ENCODE data around the gene CD300H. TPM values are rescaled to one million over a fixed set of nuclear protein-coding genes. Genes with fewer than 3 reads are reported as not detected.

CD300H gene
- total RNA-seq, 1 donor from 2014 or later, result not detected

DNA sequence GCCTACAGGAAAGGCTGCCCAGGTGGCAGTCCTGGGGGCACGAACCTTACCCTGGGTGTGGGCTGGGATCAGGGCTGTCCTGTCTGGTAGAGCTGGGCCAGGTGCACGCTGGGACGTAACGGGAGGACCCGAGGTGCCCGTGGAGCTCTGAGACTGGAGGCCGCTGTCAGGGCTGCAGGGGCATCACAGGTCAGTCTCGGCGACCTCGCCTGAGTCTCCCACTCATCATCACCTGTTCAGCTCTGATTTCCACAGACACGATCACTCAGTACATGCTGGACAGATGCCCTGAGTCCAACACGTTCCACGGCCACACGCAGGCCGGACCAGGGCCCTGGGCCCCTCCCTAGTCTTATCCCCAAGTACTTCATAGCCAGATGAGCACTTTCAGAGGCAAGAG lies 16.7 kb downstream of the CD300H start:
- no peak for DNase-seq (ENCODE audit: low read depth in 2 of 2)

DNA sequence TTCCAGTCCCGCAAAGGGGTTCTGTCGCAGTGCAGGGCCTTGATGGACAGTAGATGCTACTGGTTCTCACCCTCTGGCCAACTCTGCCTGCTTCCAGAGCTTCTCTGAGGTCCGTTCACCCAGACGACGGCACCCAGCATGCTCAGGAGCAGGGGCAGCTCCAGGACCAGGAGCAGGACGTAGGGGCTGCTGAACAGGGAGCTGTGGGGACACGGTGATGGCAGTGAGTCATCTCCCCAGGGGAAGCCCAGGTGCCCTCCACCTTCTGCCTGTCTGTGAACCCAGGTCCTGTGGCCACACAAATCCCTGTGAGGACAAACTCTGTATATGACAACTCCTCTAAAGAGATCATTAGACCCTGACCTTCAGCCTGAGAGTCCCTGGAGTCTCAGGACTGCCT lies 18.0 kb downstream of the CD300H start:
- no peak for DNase-seq (ENCODE audit: low read depth in 2 of 2)

DNA sequence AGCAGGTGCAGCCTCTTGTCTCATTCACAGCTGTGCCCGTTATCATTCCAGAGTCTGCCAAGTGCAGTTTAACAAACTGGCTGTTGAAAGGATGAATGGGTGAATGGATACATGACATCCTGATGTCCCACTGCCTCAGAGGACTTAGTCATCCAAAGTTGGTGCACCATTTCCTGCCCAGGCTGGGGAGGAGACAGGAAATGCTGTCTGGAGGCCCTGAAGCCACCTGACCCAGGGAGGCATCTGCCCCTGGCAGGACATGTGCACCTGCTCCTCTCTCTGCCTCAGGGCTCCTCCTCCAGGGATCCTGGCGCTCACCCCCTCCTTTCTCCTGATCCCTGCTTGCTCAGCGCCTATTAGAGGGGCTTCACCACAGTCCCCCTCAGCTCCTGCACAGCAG lies 19.6 kb downstream of the CD300H start:
- DNase-seq (ENCODE audit: low read depth in 2 of 2), result no peak

DNA sequence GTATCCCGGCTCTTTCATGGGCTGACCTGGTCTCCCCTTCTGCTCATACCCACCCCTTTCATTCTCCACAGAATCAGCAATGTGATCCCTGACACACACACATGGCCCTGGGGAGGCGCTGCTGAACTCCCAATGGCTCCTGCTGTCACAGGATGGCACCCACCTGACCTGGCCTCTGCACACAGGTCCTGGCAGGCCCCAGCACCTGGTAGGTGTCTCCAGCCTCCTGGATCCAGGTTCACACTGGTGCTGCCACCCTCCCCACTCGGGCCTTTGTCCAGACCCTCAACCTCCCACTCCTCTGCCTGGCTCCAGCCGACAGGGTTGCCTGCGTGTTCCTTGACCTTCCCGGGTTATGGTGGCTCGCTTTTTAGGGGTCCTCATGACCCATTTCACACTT lies 20.0 kb downstream of the CD300H start:
- DNase-seq (ENCODE audit: low read depth in 2 of 2), result no peak

DNA sequence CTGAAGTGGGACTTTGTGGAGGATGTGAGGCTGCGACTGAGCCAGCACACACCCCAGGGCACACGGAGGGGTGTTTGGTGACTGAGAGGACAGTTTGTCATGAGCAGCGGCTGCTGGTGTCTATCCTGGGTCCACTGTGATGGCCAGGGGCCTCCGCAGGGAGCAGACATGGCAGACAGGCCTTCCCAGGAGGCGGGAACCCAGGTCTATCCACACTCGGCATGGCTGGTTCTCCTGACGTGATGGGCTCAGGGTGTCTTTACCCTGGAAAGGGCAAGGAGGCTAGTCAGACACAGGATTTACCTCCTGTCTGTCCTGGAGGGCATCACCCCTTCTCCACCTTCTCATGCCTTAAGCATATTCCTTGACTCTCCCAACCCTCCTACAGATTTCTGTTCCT lies 20.7 kb downstream of the CD300H start:
- no peak for DNase-seq (ENCODE audit: low read depth in 2 of 2)

DNA sequence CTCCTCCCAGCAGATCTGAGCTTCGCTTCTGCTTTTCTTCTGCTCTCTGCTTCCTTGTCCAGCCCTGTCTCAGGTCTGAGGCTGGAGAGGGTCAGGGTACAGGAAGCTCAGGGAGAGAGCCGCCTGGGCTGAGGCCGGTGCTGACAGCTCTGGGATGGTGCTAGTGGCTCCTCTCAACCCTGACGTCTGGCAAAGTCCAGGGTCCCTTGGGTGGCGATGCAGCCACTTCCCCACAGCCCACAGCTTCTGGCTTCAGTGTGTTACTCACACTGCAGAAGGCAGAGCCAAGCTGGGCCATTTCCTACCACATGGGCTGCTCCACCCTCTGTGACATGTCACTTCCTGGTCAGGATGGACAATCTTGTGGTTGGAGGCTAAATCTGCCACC lies 21.5 kb downstream of the CD300H start, which contains the start of gene CD300C:
TSS of gene CD300C (minus strand) at position 273 of the 388 bp plus-strand sequence. CDS start 333 bp downstream, outside the sequence.
- DNase-seq (ENCODE audit: low read depth in 2 of 2), result no peak

DNA sequence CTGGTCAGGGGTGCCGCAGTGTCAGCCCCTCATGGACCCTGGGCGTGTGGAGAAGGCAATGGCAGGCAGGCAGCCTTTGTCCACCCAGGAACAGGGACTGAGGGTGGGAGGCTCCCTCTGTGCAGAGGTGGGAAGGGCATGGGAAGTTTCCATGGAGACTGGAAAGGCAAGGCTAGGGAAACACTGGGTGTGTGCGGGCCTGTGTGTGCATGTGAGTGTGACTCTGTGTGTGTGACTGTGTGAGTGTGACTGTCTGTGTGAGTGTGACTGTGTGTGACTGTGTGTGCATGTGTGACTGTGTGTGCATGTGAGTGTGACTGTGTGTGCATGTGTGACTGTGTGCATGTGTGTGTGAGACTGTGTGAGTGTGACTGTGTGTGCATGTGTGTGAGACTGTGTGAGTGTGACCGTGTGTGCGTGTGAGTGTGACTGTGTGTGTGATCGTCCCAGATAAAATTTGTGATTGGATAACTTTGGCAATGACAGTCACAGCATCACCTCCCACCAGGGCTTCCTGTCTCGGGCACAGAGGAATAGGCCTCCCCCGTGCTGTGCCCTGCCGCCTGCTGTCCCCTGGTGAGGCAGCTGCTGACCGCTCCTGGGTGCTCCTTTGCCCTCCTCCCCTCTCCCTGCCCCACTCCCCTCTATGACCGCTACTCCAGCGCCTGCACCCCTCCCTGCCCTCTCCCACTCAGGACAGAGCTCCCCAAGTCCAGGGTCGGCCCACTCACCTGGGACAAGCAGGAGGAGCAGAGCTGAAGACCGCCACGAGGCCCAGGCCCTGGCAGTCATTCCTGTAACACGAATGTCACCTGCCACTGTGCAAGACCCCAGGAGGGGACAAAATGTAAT lies 22.1 kb downstream of the CD300H start:
- no peak for DNase-seq (ENCODE audit: low read depth in 2 of 2)

DNA sequence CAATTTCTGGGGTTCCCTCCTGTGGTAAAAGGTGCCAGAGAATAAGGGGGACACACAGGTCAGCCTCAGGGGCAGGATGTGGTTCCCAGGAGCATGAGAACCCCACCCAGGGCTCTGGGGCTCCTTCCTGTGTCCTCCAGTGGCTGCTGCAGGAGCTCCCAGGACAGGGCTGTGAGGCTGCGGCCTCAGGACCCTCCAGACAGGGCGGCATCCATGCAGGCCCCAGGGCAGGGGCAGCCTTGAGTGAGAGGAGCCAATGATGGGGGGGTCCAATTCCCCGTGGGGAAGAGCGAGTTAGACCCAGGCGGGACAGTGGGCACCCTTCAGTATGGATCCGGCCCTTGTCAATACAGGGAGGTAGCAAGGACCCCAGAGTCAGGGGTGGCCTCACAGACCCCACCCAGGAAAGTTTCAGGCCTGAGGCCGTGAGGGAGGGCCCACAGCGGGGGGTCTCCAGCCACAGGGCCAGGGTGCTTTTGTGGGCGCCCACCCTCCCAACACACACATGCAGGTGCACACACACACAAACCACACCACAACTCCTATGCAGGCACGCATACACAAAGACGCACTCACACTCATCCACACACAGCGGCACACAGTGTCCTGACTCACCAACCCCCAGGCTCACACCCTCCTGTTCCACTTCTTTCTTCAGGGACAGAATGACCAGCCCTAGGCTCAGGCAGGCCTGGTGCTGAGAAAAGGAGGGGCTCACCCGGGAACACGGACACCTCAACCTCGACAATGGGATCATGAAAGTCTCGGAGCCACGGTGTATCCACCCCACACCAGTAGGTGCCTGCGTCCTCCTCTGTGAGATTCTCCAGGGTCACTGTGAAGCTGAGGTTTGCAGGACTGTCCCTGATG lies 23.2 kb downstream of the CD300H start:
- DNase-seq (ENCODE audit: low read depth in 2 of 2), result no peak

DNA sequence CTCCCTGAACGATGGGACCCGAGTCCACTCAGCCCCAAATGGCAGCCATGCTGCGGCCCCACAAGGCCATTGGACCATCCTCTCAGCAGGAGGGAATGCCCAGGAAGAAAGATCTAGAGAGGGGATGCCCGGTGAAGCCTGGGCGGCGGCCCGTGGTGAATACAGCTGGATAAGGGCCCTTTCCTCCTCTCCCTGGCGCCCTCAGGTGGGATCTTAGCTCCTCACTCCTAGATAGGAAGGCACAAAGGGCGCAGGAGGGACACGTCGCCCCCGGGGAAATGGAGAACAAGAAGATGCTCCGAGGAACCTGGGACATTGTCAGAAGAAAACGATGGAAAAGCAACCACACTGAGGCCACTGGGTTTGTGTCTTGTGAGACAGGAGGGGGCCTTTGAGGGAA lies 23.9 kb downstream of the CD300H start:
- DNase-seq (ENCODE audit: low read depth in 2 of 2), result no peak

DNA sequence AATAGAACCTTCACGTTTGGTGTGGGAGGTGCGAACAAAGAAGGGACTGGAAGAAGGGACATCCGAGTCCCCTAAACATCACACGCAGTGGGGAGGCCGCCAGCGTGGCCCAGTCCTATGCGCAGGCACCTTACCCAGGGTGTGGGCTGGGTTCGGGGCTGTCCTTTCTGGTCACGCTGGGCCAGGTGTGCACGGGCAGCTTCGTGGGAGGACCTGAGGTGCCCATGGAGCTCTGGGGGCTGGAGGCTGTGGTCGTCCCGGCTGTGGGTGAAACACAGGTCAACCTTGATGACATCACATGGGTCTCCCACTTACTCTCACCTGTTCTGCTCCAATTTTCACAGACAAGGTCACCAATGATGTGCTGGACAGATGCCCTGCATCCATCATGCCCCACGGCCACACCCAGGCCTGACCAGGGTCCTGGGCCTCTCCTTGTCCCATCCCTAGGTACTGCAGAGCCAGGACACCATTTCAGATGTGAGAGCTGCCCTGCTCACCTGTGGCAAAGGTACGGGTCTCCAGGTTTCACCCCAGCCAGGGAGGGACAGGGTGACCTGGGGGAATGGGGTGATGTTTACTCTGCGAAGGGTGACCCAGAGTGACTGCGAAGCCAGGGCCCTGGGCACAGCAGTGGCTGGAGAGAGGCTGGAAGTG lies 24.5 kb downstream of the CD300H start:
- DNase-seq (ENCODE audit: low read depth in 2 of 2), result no peak

DNA sequence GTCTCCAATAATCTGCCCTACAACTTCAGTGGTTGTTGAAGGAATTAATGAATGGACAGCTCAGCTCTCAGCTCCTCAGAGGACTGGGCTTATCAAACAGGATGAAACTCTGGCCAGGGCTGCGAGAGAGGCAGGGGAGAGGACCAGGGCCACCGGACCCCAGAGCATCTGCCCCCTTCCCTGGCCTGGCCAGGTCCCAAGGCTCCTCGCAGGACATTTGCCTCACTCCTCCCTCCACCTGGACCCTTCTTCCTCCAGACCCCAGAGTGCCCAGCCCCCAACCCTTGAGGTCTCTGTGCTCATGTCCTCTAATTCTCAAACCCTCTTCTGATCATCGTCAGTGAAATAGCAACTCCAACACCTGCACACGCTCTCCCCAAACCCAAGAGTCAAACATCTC lies 25.1 kb downstream of the CD300H start:
- DNase-seq (ENCODE audit: low read depth in 2 of 2), result no peak

DNA sequence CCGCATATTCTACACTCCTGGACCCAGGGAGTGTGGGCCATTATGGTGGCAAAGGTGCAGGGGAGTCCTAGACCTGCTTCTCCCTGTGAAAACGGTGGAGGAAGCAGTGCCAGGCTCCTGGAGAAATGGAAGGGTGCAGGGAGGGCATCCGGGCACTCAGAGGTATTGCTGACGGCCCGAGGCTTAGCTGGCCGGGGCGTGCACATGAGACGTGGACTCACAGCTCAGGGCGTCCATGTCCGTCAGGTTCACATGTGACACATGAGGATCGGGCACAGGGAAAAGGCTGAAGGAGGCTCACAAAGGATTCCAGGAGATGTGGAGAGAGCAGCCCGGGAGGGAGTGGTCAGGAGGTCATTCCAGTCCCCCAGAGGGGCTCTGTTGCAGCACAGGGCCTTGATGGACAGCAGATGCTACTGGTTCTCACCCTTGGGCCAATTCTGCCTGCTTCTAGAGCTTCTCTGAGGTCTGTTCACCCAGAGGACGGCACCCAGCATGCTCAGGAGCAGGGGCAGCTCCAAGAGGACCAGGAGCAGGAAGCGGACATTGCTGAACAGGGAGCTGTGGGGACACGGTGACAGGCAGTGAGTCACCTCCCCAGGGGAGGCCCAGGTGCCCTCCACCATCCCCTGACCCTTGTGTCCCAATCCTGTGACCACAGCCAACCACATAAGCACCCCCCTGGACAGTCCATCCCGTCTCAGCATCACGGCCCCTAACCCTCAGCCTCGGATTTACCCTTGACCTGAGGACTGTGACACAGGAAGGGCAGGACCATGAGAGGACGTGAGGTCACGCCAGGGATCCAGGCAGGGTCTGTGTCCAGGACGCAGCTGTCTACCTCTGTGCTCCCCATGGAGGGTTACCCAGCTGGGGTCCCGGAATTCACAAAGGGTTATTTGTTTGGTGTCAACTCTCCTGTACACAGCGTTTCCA lies 25.9 kb downstream of the CD300H start:
- DNase-seq (ENCODE audit: low read depth in 2 of 2), result no peak

DNA sequence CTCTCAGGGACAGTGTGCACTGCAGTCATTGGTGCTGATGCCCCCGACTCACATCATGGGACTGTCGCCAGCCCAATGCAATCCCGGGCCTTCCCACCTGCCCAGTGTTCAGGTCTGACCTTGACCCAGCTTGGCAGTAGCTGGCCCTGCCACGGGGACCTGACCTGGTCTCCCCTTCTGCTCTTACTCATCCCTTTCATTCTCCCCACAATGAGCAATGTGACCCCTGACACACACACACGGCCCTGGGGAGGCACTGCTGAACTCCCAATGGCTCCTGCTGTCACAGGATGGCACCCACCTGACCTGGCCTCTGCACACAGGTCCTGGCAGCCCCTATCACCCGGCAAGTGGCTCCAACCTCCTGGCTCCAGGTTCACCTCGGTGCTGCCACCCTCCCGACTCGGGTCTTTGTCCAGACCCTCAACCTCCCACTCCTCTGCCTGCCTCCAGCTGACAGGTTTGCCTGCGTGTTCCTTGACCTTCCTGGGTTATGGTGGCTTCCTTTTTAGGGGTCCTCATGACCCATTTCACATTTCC lies 28.0 kb downstream of the CD300H start:
- no peak for DNase-seq (ENCODE audit: low read depth in 2 of 2)

DNA sequence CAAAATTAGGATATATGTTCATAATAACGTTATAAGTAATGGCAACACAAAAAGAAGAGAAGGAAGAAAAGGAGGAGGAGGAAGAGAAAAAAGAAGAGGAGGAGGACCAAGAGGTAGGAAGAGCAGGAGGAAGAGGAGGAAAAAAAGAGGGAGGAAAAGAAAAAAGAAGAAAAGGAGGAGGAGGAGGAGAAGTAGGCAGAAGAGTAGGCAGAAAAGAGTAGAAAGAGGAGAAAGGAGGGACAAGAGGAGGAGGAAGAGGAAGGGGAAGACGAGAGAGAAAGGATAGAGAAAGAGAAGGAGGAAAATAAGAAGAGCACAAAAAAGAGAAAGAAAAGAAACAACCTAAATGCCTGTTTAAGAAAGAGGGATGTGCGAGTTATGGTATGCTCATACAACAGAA lies 30.4 kb downstream of the CD300H start:
- DNase-seq (ENCODE audit: low read depth in 2 of 2), result no peak

DNA sequence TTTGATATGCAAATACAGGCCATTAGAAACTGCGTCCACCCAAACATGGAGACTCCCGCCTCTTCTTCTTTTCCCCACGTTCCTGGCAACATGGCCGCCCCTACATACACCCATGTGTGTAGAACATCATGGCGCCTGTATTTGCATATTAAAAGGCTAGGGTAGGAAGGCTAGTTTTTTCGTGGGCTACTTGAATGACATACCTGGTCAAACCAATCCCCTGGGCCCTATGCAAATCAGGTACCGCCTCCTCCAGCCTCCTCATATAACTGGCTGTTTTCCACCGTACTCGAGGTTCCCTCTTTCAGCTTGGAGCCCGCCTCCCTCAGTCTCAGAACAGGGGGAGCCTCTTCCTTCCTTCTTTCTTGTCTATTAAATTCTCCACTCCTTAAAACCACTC lies 35.2 kb downstream of the CD300H start:
- no peak for DNase-seq (ENCODE audit: low read depth in 2 of 2)

DNA sequence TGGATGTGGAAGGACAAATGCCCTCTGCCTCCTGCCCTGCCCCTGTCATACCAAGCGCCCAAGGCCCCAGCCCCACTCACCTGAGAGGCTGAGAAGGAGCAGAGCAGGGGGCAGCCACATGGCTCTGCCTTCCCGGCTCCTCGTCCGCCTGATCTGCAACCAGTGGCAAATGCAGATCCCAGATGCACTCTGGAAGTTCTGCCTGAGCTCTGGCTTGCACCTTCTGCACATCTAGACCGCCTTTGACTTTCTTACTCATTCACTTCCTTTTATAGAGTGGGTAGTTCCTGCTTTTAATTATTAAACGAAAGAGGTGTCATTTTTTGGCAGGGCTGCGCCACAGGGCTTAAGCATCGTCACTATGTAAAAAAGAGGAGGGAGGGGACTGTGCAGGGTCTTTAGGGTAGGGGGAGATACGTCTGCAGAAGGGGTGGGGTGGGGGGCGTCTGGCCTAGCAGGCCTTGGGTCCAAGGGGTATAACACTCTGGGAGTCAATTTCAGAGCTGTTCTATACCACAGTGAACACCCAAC lies 36.0 kb downstream of the CD300H start, which contains the start of gene CD300LB:
TSS of gene CD300LB (minus strand) at position 245 of the 531 bp plus-strand sequence. CDS start at position 120, 125 bp downstream.
- DNase-seq (ENCODE audit: low read depth in 2 of 2), result no peak

DNA sequence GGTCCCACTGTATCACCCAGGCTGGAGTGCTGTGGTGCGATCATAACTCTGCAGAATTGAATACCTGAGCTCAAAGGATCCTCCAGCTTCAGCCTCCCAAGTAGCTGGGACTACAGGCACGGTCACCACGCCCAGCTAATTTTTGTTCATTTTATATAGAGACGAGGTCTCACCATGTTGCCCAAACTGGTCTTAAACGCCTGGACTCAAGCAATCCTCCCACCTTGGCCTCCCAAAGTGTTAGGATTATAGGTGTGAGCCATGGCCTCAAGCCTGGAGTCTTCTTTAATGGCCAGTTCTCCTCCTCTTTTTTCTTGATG lies 36.5 kb downstream of the CD300H start:
- no peak for DNase-seq (ENCODE audit: low read depth in 2 of 2)

DNA sequence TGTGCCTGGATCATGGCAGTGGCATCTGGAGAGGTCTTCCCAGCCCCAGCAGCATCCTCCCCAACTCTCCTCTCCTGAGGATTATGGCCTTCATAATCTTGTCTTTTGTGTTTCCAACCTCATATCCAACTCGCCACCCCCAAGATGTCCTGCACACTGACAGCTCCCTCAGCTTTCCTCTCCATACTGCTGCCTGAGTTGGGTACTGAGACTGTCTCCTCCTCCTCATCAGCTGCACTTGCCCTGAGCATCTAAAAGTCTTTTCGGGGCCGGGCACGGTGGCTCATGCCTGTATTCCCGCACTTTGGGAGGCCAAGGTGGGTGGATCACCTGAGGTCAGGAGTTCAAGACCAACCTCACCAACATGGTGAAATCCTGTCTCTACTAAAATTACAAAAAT lies 38.1 kb downstream of the CD300H start:
- no peak for DNase-seq (ENCODE audit: low read depth in 2 of 2)

DNA sequence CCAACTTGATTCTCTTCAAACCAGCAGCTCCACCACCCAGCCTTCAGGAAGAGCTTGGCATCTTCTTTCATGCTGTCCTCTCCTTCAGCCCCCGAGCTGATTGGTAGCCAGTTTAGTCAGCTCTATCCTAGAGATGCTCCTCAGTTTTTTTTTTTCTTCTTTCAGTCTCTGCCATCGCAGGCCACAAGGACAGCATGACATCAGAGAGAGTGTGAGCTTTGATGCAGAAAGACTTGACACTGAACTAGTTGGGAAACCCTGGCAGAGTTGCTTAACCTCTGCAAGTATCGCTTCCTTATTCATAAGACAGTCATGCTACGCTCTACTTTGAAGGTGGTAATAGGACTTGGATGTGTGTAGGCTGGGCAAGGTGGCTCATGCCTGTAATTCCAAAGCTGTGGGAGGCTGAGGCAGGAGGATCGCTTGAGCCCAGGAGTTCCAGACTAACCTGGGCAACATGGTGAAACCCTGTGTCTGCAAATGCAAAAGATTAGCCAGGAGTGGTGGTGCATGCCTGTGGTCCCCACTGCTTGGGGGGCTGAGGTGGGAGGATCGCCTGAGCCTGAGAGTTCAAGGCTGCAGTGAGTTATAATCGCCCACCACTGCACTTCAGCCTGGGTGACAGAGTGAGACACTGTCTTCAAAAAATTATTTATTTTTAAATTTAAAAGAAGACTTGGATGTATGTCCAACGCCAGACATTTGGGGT lies 38.7 kb downstream of the CD300H start:
- no peak for DNase-seq (ENCODE audit: low read depth in 2 of 2)

DNA sequence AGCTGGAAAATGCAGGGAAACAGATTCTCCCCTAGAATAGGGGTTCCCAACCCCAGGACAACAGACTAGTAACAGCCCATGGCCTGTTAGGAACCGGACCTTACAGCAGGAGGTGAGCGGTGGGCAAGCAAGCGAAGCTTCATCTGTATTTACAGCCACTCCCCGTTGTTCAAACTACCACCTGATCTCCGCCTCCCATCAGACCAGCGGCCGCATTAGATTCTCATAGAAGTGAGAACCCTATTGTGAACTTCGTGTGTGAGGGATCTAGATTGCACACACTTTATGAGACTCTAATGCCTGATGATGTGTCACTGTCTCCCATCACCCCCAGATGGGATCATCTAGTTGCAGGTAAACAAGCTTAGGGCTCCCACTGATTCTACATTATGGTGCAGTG lies 39.6 kb downstream of the CD300H start:
- DNase-seq (ENCODE audit: low read depth in 2 of 2), result no peak

All from lung microvascular endothelial cell (primary cell).